ENCODE data around the gene GRIA4.

Gene GRIA4

DNA sequence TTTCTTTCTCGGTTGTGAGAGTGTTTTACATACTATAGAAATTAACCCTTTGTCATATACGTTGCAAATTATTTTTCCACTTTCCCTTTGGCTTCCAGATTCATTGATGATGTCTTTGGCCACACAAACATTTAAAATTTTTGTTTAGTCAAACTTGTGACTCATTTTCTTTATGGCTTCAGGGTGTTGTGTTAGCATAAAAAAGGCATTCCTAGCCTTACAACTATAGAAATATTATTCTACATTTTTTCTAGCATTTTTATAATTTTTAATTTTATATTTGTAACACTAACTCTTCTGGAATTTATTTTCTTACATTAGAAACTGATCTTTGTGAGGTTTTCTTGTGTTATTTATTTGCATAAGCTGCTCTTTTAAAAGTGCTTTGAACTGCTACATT is 12.1 kb downstream of the GRIA4 start:
- no peaks in the 10 kb centered on the region for H3K9me3 ChIP-seq (ENCODE audit: control insufficient read depth, insufficient read depth, low read depth, low read length)
- TF ChIP-seq ZNF510 (tag by site-specific recombination; IDR thresholded peaks at IDR 0.05; ENCODE audit: insufficient replicate concordance) = no peak
- TF ChIP-seq, protein P1, sequence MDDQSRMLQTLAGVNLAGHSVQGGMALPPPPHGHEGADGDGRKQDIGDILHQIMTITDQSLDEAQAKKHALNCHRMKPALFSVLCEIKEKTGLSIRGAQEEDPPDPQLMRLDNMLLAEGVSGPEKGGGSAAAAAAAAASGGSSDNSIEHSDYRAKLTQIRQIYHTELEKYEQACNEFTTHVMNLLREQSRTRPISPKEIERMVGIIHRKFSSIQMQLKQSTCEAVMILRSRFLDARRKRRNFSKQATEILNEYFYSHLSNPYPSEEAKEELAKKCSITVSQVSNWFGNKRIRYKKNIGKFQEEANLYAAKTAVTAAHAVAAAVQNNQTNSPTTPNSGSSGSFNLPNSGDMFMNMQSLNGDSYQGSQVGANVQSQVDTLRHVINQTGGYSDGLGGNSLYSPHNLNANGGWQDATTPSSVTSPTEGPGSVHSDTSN (CRISPR knock-in tag; IDR thresholded peaks at IDR 0.05) = no peak
- TF ChIP-seq ZNF768 (tag by site-specific recombination; IDR thresholded peaks at IDR 0.05) = no peak
- TF ChIP-seq ZIC2 (tag by site-specific recombination; IDR thresholded peaks at IDR 0.05) = no peak
- no peak for TF ChIP-seq ZNF366 (tag by site-specific recombination; conservative IDR thresholded peaks at IDR 0.05)
- TF ChIP-seq, protein P2, sequence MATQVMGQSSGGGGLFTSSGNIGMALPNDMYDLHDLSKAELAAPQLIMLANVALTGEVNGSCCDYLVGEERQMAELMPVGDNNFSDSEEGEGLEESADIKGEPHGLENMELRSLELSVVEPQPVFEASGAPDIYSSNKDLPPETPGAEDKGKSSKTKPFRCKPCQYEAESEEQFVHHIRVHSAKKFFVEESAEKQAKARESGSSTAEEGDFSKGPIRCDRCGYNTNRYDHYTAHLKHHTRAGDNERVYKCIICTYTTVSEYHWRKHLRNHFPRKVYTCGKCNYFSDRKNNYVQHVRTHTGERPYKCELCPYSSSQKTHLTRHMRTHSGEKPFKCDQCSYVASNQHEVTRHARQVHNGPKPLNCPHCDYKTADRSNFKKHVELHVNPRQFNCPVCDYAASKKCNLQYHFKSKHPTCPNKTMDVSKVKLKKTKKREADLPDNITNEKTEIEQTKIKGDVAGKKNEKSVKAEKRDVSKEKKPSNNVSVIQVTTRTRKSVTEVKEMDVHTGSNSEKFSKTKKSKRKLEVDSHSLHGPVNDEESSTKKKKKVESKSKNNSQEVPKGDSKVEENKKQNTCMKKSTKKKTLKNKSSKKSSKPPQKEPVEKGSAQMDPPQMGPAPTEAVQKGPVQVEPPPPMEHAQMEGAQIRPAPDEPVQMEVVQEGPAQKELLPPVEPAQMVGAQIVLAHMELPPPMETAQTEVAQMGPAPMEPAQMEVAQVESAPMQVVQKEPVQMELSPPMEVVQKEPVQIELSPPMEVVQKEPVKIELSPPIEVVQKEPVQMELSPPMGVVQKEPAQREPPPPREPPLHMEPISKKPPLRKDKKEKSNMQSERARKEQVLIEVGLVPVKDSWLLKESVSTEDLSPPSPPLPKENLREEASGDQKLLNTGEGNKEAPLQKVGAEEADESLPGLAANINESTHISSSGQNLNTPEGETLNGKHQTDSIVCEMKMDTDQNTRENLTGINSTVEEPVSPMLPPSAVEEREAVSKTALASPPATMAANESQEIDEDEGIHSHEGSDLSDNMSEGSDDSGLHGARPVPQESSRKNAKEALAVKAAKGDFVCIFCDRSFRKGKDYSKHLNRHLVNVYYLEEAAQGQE (tag by site-specific recombination; IDR thresholded peaks at IDR 0.05) = no peak
- TF ChIP-seq ZNF558 (tag by site-specific recombination; IDR thresholded peaks at IDR 0.05) = no peak
- no peak for TF ChIP-seq ZNF223 (tag by site-specific recombination; IDR thresholded peaks at IDR 0.05)
- TF ChIP-seq ZNF133 (tag by site-specific recombination; IDR thresholded peaks at IDR 0.05) = no peak
- no peak for TF ChIP-seq ZBTB8A (tag by site-specific recombination; IDR thresholded peaks at IDR 0.05)
- TF ChIP-seq ZFP37 (tag by site-specific recombination; IDR thresholded peaks at IDR 0.05) = no peak
- TF ChIP-seq ZNF2 (tag by site-specific recombination; IDR thresholded peaks at IDR 0.05) = no peak
- TF ChIP-seq MYNN (tag by site-specific recombination; IDR thresholded peaks at IDR 0.05; ENCODE audit: borderline replicate concordance) = no peak
- no peak for TF ChIP-seq BCL11A (tag by site-specific recombination; IDR thresholded peaks at IDR 0.05; ENCODE audit: low read depth)
- no peak for TF ChIP-seq ZNF391 (tag by site-specific recombination; IDR thresholded peaks at IDR 0.05; ENCODE audit: borderline replicate concordance, low read depth)
- TF ChIP-seq, protein P3, sequence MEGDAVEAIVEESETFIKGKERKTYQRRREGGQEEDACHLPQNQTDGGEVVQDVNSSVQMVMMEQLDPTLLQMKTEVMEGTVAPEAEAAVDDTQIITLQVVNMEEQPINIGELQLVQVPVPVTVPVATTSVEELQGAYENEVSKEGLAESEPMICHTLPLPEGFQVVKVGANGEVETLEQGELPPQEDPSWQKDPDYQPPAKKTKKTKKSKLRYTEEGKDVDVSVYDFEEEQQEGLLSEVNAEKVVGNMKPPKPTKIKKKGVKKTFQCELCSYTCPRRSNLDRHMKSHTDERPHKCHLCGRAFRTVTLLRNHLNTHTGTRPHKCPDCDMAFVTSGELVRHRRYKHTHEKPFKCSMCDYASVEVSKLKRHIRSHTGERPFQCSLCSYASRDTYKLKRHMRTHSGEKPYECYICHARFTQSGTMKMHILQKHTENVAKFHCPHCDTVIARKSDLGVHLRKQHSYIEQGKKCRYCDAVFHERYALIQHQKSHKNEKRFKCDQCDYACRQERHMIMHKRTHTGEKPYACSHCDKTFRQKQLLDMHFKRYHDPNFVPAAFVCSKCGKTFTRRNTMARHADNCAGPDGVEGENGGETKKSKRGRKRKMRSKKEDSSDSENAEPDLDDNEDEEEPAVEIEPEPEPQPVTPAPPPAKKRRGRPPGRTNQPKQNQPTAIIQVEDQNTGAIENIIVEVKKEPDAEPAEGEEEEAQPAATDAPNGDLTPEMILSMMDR (tag by site-specific recombination; IDR thresholded peaks at IDR 0.05) = no peak
- TF ChIP-seq ZNF561 (tag by site-specific recombination; IDR thresholded peaks at IDR 0.05; ENCODE audit: borderline replicate concordance) = no peak
- TF ChIP-seq ZNF830 (tag by site-specific recombination; IDR thresholded peaks at IDR 0.05; ENCODE audit: low read depth) = no peak
- no peak for TF ChIP-seq ZSCAN30 (tag by site-specific recombination; IDR thresholded peaks at IDR 0.05)
- ChIA-PET POLR2A (no interaction called here), CTCF (interaction anchor here (0.6 kb wide), 1 partner anchor 76 kb away, joined by 3 read pairs; no protein-coding TSS in a partner anchor)
- no peak overlapping the region for H3K27ac ChIP-seq (ENCODE audit: extremely low read depth, low read depth, low read length)
- no peaks in the 10 kb centered on the region for H3K4me1 ChIP-seq (ENCODE audit: control insufficient read depth, insufficient read depth, low read length)
- H3K4me3 ChIP-seq (ENCODE audit: low read depth, low read length) = no peak overlapping the region
- H3K36me3 ChIP-seq (ENCODE audit: control insufficient read depth in 2 of 2, insufficient read depth in 1 of 2, low read length in 2 of 2) = no peaks in the 10 kb centered on the region

DNA sequence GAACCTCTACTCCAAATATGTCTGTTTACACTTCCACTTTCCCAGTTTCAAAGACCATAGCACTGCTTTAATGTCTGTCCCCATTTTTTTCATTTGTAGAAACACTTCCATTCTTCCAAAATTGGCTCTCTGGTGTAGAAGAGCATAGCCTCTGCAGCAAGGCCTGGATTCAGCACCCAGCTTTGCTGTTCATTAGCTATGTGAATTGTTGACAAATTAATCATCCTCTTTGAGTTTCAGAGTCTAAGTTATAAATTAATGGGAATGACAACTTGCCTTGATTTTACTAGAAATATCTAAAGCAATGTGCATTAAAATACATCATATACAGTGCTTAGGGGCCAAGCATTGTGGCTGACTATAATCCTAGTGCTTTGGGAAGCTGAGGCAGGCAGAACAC is 22.4 kb downstream of the GRIA4 start:
- CTCF ChIA-PET = no interaction called here
- H3K27ac ChIP-seq (ENCODE audit: extremely low read depth, low read depth, low read length) = no peak overlapping the region
- POLR2A ChIA-PET = no interaction called here
- H3K9me3 ChIP-seq (ENCODE audit: control insufficient read depth, insufficient read depth, low read depth, low read length) = no peaks in the 10 kb centered on the region
- TF ChIP-seq ZNF768 (tag by site-specific recombination; IDR thresholded peaks at IDR 0.05) (no peak), ZBTB8A (tag by site-specific recombination; IDR thresholded peaks at IDR 0.05) (no peak)
- TF ChIP-seq, protein P4, sequence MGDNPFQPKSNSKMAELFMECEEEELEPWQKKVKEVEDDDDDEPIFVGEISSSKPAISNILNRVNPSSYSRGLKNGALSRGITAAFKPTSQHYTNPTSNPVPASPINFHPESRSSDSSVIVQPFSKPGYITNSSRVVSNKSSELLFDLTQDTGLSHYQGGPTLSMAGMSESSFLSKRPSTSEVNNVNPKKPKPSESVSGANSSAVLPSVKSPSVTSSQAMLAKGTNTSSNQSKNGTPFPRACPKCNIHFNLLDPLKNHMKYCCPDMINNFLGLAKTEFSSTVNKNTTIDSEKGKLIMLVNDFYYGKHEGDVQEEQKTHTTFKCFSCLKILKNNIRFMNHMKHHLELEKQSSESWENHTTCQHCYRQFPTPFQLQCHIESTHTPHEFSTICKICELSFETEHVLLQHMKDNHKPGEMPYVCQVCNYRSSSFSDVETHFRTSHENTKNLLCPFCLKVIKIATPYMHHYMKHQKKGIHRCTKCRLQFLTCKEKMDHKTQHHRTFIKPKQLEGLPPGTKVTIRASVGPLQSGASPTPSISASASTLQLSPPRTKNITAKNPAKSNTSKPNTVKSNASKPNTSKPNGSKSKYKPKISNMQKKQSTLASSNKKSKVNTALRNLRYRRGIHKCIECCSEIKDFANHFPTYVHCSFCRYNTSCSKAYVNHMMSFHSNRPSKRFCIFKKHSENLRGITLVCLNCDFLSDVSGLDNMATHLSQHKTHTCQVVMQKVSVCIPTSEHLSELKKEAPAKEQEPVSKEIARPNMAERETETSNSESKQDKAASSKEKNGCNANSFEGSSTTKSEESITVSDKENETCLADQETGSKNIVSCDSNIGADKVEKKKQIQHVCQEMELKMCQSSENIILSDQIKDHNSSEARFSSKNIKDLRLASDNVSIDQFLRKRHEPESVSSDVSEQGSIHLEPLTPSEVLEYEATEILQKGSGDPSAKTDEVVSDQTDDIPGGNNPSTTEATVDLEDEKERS (tag by site-specific recombination; IDR thresholded peaks at IDR 0.05) = no peak
- TF ChIP-seq, protein P5, sequence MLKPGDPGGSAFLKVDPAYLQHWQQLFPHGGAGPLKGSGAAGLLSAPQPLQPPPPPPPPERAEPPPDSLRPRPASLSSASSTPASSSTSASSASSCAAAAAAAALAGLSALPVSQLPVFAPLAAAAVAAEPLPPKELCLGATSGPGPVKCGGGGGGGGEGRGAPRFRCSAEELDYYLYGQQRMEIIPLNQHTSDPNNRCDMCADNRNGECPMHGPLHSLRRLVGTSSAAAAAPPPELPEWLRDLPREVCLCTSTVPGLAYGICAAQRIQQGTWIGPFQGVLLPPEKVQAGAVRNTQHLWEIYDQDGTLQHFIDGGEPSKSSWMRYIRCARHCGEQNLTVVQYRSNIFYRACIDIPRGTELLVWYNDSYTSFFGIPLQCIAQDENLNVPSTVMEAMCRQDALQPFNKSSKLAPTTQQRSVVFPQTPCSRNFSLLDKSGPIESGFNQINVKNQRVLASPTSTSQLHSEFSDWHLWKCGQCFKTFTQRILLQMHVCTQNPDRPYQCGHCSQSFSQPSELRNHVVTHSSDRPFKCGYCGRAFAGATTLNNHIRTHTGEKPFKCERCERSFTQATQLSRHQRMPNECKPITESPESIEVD (tag by site-specific recombination; IDR thresholded peaks at IDR 0.05) = no peak
- TF ChIP-seq, protein P6, sequence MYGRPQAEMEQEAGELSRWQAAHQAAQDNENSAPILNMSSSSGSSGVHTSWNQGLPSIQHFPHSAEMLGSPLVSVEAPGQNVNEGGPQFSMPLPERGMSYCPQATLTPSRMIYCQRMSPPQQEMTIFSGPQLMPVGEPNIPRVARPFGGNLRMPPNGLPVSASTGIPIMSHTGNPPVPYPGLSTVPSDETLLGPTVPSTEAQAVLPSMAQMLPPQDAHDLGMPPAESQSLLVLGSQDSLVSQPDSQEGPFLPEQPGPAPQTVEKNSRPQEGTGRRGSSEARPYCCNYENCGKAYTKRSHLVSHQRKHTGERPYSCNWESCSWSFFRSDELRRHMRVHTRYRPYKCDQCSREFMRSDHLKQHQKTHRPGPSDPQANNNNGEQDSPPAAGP (tag by site-specific recombination; IDR thresholded peaks at IDR 0.05) = no peak
- H3K4me3 ChIP-seq (ENCODE audit: low read depth, low read length) = no peak overlapping the region
- H3K36me3 ChIP-seq (ENCODE audit: control insufficient read depth in 2 of 2, insufficient read depth in 1 of 2, low read length in 2 of 2) = no peaks in the 10 kb centered on the region
- H3K4me1 ChIP-seq (ENCODE audit: control insufficient read depth, insufficient read depth, low read length) = no peaks in the 10 kb centered on the region

Measured in HEK293 (cell line).